Activated T-cell treated with anti-CD3 and anti-CD28 coated beads, Interleukin-2, amount 50 U/mL, for 4 hours (primary cell): ENCODE data around the gene ITGA2B. TPM values are rescaled to one million over a fixed set of nuclear protein-coding genes. Genes with fewer than 3 reads are reported as not detected.
"Not testable (repeated sequence)": the region's sequence is repeated elsewhere in the genome, so short reads cannot be mapped to it uniquely, and the experiment has no call there.

Experiments
- ATAC-seq, 2 donors: fragments of 200-7000 bp; cut with Tn5 transposase; one replicate each; pipeline ENCODE4 v1.10.0; 2021
- DNase-seq: peaks from one replicate; pipeline ENCODE4 v3.0.0-alpha.2; 2020
- H3K27me3 Mint-ChIP-seq: one replicate; pipeline ENCODE4 v1.8.0; 2021; ENCODE audit warnings: low read depth, mixed read lengths
- H3K36me3 Mint-ChIP-seq: one replicate; pipeline ENCODE4 v1.8.0; 2022; ENCODE audit warnings: mixed read lengths; ENCODE audit not compliant: insufficient read depth
- H3K4me1 Mint-ChIP-seq: one replicate; pipeline ENCODE4 v1.8.0; 2021; ENCODE audit warnings: low read depth, mixed read lengths
- H3K4me3 Mint-ChIP-seq: one replicate; pipeline ENCODE4 v1.8.0; 2021; ENCODE audit warnings: mild to moderate bottlenecking, moderate library complexity, mixed read lengths
- H3K9me3 Mint-ChIP-seq: one replicate; pipeline ENCODE4 v1.8.0; 2021; ENCODE audit warnings: mixed read lengths
- total RNA-seq, 3 donors: library from RNA; stranded (reverse); gene quantifications; one replicate each; pipeline ENCODE4 v1.2.1, GENCODE V29; 2021

The ITGA2B gene
- total RNA-seq, 3 donors from 2014 or later: 0.90 to 1.8 (median 1.1) TPM

DNA sequence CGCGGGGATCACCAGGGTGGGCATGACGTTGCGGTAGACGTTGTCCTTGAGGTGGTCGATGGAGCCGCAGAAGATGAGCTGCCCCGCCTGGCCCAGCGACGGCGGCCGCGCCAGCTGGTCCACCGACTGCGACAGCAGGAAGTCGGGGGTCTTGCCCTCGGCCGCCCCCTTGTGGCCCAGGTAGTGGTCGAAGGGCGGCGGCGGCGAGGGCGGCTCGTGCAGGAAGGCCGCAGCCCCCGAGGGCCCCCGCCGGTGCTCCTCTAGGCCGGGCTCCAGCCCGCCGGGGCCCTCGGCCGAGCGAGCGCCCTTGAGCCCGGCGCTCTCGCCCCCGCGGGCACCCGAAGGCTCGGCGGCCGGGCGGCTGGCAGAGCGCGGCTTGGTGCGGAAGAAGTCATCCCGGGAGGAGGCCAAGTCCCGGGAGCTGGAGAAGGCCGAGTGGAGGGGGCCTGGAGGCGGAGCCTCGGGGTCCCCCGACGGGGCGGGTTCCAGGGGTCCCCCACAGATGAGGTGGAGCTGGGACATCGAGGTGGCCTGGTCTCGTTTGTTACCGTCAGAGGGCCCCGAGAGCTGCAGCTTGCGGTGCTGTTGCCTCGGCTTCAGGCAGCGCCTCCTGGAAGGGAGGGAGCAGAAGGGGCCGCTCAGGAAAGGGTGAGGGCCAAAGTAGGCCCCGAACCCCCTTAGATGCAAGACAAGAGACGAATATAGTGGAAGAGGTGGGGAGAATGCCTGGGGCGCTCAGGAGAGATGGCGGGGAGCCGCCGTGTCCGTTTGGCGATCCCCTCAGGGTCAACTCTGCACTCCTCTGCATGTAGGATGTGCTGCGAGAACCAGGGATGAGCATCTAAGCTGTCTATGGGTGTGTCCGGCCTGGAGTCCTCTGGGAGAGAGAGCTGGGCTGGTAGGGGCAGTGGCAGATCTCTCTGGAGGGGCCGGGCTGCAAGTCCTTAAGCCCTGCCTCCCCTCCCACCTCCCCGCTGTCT lies 34.6 kb downstream of the ITGA2B start:
- ATAC-seq (peak; percentile 34 to 47), DNase-seq (peak; percentile 59)
- peaks cover 11% of the 10 kb centered on the region for H3K4me1 Mint-ChIP-seq
- H3K36me3 Mint-ChIP-seq: no peaks in the 10 kb centered on the region
- no peaks in the 10 kb centered on the region for H3K27me3 Mint-ChIP-seq
- H3K9me3 Mint-ChIP-seq: no peaks in the 10 kb centered on the region
- peak overlapping the region; percentile 53 for H3K4me3 Mint-ChIP-seq

DNA sequence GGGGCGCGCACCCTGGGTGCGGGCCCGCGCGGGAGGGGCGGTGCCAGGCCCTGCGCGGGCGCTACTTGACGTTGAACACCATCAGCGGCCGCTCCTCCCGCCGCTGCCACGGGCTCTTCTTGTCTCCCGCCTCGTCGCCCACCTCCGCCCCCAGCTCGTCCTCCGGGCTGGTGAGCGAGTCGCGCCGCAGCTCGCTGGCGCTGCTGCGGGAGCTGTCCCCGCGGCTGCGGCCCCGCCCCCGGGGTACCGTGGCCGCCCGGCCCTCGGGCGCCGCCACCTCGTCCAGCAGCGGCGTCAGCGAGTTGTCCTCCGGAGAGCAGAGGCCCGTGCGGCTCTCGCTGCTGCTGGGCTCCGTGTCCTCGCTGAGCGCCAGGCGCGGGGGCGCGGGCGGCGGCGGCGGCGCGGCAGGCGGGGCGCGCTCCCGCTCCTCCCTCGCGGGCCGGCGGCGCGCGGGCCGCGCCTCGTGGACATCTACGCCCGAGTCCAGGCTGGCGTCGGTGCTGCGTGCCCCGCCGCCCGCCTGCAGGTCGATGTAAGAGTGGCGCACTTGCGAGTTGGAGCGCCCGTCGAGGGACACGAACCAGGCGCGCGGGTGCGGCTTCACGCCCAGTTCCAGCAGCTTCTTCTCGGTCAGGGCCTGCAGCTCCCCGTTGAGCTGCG lies 35.6 kb downstream of the ITGA2B start:
- Mint-ChIP-seq H3K4me1 (peaks cover 5% of the 10 kb centered on the region), H3K9me3 (no peaks in the 10 kb centered on the region), H3K36me3 (no peaks in the 10 kb centered on the region), H3K27me3 (no peaks in the 10 kb centered on the region), H3K4me3 (peak overlapping the region; percentile 58)
- ATAC-seq: peak; percentile 29 to 32
- no peak for DNase-seq

DNA sequence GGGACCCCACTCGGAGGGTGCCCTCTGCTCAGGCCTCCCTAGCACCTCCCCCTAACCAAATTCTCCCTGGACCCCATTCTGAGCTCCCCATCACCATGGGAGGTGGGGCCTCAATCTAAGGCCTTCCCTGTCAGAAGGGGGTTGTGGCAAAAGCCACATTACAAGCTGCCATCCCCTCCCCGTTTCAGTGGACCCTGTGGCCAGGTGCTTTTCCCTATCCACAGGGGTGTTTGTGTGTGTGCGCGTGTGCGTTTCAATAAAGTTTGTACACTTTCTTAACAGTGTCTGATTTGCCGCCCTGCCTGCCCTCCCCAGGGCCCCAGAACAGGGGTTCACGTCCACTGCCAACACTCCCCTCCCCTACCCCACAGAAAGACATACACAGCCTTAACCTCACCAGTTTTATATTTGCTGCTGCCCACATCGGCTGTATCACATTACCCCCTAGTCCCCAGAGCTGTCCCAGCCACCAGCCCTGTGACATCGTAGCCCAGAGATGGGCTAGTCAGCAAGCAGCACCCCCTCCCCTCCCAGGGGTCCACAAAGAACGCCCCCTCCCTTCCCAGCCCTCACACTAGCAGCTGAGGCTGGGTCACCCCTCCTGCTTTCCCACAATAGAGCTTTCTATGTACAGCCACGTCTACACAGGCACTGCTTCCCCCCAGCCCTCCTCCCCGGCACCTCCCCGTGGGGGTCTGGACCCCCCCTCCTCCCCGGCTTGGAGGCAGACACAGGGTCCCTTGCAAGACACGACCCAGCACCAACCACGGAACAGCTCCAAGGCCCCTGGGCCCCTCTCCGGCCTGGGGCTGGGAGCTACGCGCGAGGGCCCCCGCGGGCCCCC lies 36.4 kb downstream of the ITGA2B start:
- H3K4me1 Mint-ChIP-seq: peaks cover 4% of the 10 kb centered on the region
- no peaks in the 10 kb centered on the region for H3K9me3 Mint-ChIP-seq
- H3K36me3 Mint-ChIP-seq: no peaks in the 10 kb centered on the region
- ATAC-seq: no peak
- no peak for DNase-seq
- H3K27me3 Mint-ChIP-seq: no peaks in the 10 kb centered on the region
- H3K4me3 Mint-ChIP-seq: peak overlapping the region; percentile 43

DNA sequence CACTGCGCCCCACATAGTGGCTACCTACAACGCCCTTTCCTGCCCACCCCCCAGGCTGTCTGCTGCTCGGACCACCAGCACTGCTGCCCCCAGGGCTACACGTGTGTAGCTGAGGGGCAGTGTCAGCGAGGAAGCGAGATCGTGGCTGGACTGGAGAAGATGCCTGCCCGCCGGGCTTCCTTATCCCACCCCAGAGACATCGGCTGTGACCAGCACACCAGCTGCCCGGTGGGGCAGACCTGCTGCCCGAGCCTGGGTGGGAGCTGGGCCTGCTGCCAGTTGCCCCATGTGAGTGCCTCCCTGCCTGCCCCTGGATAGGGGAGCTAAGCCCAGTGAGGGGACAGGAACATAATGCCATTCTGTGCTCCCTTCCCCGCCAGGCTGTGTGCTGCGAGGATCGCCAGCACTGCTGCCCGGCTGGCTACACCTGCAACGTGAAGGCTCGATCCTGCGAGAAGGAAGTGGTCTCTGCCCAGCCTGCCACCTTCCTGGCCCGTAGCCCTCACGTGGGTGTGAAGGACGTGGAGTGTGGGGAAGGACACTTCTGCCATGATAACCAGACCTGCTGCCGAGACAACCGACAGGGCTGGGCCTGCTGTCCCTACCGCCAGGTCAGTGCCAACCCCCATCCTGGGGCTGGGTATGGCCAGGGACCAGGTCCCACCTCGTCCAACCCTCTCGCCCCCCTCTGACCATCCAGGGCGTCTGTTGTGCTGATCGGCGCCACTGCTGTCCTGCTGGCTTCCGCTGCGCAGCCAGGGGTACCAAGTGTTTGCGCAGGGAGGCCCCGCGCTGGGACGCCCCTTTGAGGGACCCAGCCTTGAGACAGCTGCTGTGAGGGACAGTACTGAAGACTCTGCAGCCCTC lies 37.3 kb downstream of the ITGA2B start:
- DNase-seq (no peak), ATAC-seq (no peak)
- Mint-ChIP-seq H3K27me3 (no peaks in the 10 kb centered on the region), H3K4me1 (peaks cover 4% of the 10 kb centered on the region), H3K4me3 (peak overlapping the region; percentile 43), H3K9me3 (no peaks in the 10 kb centered on the region), H3K36me3 (no peaks in the 10 kb centered on the region)

DNA sequence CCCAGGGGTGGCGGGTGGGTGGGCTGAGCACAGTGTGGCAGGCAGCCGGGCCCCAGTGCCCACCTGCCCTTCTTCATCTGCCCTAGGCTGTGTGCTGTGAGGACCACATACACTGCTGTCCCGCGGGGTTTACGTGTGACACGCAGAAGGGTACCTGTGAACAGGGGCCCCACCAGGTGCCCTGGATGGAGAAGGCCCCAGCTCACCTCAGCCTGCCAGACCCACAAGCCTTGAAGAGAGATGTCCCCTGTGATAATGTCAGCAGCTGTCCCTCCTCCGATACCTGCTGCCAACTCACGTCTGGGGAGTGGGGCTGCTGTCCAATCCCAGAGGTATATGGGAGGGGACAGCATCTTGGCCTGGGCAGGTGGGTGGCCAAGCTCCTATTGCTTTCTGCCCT lies 38.0 kb downstream of the ITGA2B start:
- no peaks in the 10 kb centered on the region for H3K36me3 Mint-ChIP-seq
- ATAC-seq: no peak
- H3K9me3 Mint-ChIP-seq: no peaks in the 10 kb centered on the region
- peaks cover 5% of the 10 kb centered on the region for H3K4me1 Mint-ChIP-seq
- H3K4me3 Mint-ChIP-seq: no peak overlapping the region
- DNase-seq: no peak
- no peaks in the 10 kb centered on the region for H3K27me3 Mint-ChIP-seq

DNA sequence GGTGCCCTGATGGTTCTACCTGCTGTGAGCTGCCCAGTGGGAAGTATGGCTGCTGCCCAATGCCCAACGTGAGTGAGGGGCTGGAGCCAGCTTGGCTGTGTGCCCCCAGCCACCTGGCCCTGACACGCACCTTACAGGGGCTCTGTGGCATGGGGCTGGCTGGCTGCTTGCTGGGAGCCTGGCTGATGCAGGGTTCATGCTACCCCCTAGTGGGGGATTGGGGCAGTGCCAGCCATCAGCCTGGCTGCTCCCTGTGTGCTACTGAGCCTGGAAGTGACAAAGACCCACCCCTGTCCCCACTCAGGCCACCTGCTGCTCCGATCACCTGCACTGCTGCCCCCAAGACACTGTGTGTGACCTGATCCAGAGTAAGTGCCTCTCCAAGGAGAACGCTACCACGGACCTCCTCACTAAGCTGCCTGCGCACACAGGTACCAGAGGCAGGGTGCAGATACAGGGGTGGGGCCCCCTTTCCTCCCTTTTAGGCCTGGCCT lies 38.7 kb downstream of the ITGA2B start:
- H3K4me3 Mint-ChIP-seq: no peak overlapping the region

DNA sequence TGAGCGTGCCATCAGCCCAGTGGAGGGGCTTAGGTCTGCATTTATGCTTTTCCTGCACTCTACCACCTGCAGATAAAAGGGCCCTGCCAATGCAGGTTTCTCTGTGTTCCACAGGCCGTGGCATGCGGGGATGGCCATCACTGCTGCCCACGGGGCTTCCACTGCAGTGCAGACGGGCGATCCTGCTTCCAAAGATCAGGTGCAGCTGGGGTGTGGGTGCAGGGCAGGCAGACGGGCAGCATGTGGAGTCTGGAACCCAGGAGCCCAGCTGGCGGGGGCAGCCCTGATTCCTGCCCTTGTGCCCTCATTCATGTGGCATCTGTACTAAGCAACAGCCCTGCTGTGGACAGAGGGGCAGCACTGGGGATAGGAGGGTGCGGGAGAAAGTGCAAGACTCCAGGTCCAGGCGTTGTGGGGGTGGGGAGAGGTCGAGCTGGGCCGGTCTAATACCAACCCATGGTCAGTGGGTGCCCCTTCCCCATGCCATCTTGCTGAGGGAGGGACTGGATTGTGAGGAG lies 39.8 kb downstream of the ITGA2B start:
- Mint-ChIP-seq H3K36me3 (no peaks in the 10 kb centered on the region), H3K4me1 (peaks cover 20% of the 10 kb centered on the region), H3K4me3 (no peak overlapping the region), H3K27me3 (no peaks in the 10 kb centered on the region), H3K9me3 (no peaks in the 10 kb centered on the region)
- DNase-seq (no peak), ATAC-seq (no peak)

More for the DNA sequence above, 38.7 kb downstream of the ITGA2B start:
- Mint-ChIP-seq H3K36me3 (no peaks in the 10 kb centered on the region), H3K9me3 (no peaks in the 10 kb centered on the region), H3K4me1 (peaks cover 12% of the 10 kb centered on the region), H3K27me3 (no peaks in the 10 kb centered on the region)
- DNase-seq: peak; percentile 70
- ATAC-seq: peak; percentile 75 to 80

DNA sequence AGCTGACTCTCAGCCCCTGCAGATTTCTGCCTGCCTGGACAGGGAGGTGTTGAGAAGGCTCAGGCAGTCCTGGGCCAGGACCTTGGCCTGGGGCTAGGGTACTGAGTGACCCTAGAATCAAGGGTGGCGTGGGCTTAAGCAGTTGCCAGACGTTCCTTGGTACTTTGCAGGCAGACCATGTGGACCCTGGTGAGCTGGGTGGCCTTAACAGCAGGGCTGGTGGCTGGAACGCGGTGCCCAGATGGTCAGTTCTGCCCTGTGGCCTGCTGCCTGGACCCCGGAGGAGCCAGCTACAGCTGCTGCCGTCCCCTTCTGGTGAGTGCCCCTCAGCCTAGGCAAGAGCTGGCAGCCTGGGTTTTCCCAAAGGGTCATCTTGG lies 40.5 kb downstream of the ITGA2B start:
- H3K27me3 Mint-ChIP-seq: no peaks in the 10 kb centered on the region
- no peaks in the 10 kb centered on the region for H3K36me3 Mint-ChIP-seq
- DNase-seq: no peak
- H3K4me3 Mint-ChIP-seq: no peak overlapping the region
- no peaks in the 10 kb centered on the region for H3K9me3 Mint-ChIP-seq
- H3K4me1 Mint-ChIP-seq: peaks cover 21% of the 10 kb centered on the region
- no peak for ATAC-seq

DNA sequence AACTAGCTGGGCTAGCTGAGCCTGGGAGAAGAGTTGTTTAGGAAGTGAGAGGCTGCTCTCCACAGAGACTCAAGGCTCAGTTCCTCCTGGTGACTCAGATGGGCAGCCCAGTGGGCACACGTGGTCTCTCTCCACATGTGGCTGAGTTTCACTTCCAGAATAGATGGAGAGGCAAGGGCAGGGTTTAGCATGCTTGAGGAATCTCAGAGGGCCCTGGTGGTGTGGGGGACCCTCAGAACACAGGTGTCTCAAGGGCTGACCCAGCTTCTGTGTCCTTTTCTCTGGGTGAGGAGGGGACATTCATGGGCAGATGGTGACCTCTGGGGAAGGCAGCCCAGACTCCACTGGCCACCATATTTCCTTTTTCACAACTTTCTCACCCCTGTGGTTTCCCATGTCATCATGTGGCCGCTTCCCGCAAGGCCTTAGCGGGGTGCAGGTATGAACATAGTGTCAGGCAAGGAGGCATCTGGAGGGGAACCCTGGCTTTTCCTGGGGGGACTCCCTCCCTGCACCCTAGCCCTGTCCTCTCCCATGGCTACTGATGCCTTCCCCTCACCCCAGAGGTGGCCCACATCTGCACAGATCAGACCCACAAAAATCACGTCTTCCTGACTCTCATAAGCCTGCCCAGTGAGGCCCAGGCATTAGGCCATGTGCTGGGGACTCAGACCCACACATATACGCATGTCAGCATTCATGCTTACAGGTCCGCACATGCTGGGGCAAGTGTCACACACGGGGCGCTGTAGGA lies 41.0 kb downstream of the ITGA2B start:
- ATAC-seq: no peak
- no peak for DNase-seq
- H3K27me3 Mint-ChIP-seq: no peaks in the 10 kb centered on the region

DNA sequence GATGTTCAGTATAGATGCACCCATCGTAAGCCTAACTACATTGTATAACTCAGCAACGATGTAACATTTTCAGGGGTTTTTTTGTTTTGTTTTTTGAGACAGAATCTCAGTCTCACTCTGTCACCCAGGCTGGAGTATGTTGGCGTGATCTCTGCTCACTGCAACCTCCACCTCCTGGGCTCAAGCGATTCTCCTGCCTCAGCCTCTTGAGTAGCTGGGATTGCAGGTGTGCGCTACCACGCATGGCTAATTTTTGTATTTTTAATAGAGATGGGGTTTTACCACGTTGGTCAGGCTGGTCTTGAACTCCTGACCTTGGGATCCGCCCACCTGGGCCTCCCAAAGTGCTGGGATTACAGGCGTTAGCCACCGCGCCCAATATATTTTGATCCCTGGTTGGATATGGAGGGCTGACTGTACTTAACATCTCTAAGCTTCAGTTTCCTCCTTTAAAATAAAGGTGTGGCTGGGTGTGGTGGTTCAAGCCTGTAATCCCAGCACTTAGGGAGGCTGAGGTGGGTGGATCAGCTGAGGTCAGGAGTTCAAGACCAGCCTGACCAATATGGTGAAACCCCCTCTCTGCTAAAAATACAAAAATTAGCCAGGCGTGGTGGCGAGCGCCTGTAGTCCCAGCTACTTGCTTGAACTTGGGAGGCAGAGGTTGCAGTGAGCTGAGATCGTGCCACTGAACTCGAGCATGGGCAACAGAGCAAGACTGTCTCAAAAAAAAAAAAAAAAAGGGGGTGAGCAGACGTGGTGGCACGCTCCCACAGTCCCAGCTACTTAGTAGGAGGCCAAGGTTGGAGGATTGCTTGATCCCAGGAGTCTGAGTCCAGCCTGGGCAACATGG lies 42.0 kb downstream of the ITGA2B start:
- H3K27me3 Mint-ChIP-seq, DNase-seq, H3K9me3 Mint-ChIP-seq, H3K36me3 Mint-ChIP-seq, ATAC-seq, H3K4me3 Mint-ChIP-seq: not testable (repeated sequence)
- peaks cover 19% of the 10 kb centered on the region for H3K4me1 Mint-ChIP-seq

More for the DNA sequence above, 41.0 kb downstream of the ITGA2B start:
- Mint-ChIP-seq H3K36me3 (no peaks in the 10 kb centered on the region), H3K9me3 (no peaks in the 10 kb centered on the region), H3K4me3 (no peak overlapping the region), H3K4me1 (peaks cover 21% of the 10 kb centered on the region)

DNA sequence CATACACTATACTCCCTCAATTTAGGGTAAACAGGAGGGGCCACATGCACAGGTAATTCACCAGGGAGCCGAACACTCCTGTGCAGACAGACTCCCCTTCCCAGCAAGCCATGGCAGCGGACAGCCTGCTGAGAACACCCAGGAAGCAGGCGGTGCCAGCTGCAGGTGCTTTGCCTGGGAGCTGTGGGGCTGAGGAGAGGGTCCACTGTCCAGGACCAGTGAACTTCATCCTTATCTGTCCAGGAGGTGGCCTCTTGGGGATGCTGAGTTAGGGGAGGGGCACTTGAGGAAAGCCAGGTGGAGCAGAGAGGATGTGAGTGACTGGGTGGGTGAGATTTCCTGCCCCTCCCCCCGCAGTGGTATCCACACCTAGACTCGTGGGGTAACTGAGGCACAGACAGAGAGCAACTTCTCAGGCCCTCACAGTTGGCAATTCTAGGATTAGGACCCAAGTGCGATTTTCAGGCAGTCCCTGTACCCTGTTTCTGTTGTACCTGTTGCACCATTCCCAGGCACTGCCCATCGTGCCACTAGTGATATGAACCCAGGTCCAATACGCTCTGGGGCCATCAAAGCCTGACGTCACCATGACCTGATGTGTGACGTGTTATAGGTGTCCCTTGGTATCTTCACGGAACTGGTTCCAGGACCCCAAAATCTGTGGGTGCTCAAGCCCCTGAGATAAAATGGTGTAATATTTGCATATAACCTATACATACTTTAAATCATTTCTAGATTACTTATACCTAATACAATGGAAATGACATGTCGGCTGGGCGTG lies 43.2 kb downstream of the ITGA2B start:
- Mint-ChIP-seq H3K4me3 (peak overlapping the region; percentile 85), H3K27me3 (peaks cover 6% of the 10 kb centered on the region), H3K36me3 (no peaks in the 10 kb centered on the region), H3K4me1 (peaks cover 19% of the 10 kb centered on the region), H3K9me3 (no peaks in the 10 kb centered on the region)
- ATAC-seq: no peak
- DNase-seq: no peak
